K562 (cell line): ENCODE data around the gene ZBTB22. TPM values are rescaled to one million over a fixed set of nuclear protein-coding genes. Genes with fewer than 3 reads are reported as not detected.
A peak's percentile ranks its signal among the peaks of the same experiment; 100 is the strongest.

Experiments used
- ARID2 ChIP-seq: fragments of 450-650 bp; IDR thresholded peaks from 2 replicates; pipeline ENCODE4 v1.6.1; 2017; ENCODE audit warnings: antibody characterized with exemption, mild to moderate bottlenecking
- ARID3B ChIP-seq: fragments of 250-450 bp; sonication (Bioruptor Pico); IDR thresholded peaks from 2 replicates; pipeline ENCODE4 v1.4.0; 2020; ENCODE audit warnings: borderline replicate concordance
- CREB1 ChIP-seq, 2 experiments: sonication (generic) in 1 of 2; formaldehyde crosslinking in 1 of 2; IDR thresholded peaks; 2 replicates each; pipeline versions ENCODE4 v1.6.1 to v1.8.0; 2012 to 2022; ENCODE audit warnings: inconsistent platforms in 1 of 2, mild to moderate bottlenecking in 1 of 2, missing genetic modification reagents in 1 of 2, moderate library complexity in 1 of 2
- DIDO1 ChIP-seq: fragments of 450-650 bp; IDR thresholded peaks from 2 replicates; pipeline ENCODE4 v1.6.1; 2016; ENCODE audit warnings: low read depth, missing biosample characterization, missing genetic modification characterization
- FOXP4 ChIP-seq: sonication (generic); formaldehyde crosslinking; IDR thresholded peaks from 2 replicates; pipeline ENCODE4 v1.8.0; 2022; ENCODE audit warnings: mild to moderate bottlenecking, missing genetic modification reagents, borderline replicate concordance
- HOXB6 ChIP-seq: fragments of 250-450 bp; sonication (Bioruptor Pico); IDR thresholded peaks from 2 replicates; pipeline ENCODE4 v1.5.1; 2022; ENCODE audit warnings: mild to moderate bottlenecking, borderline replicate concordance
- RNF2 ChIP-seq: sonication (generic); IDR thresholded peaks from 2 replicates; pipeline ENCODE4 v1.6.1; 2016
- SMAD4 ChIP-seq: fragments of 250-450 bp; sonication (Bioruptor Pico); conservative IDR thresholded peaks from 2 replicates; pipeline ENCODE4 v1.8.0; 2021; ENCODE audit warnings: inconsistent platforms, mild to moderate bottlenecking, moderate library complexity
- polyA plus RNA-seq, 8 experiments: library from polyadenylated mRNA; depleted of rRNA in 4 of 8; stranded (reverse) in 5 of 8; unstranded in 3 of 8; fragments of >200 nt; fragmentation: Nextera tagmentation in 2 of 8; fragmentation: Illumina TruSeq in 1 of 8; extraction: Ambion mirVana in 2 of 8; extraction: Trizol in 1 of 8; gene quantifications; 2 replicates each; pipeline versions ENCODE4 v1.2.1 to v1.2.3, GENCODE V29; 2011 to 2014; ENCODE audit warnings: inconsistent platforms in 1 of 8, missing spikeins in 1 of 8
- total RNA-seq, 7 experiments: library from RNA; depleted of rRNA in 6 of 7; stranded (reverse); fragments of >200 nt in 6 of 7; fragmentation: Illumina TruSeq in 2 of 7; extraction: Trizol in 2 of 7; gene quantifications; 2 replicates each; pipeline versions ENCODE4 v1.2.1 to v1.2.3, GENCODE V29; 2011 to 2021; ENCODE audit warnings: low replicate concordance in 1 of 7

ZBTB22 gene
- total and polyA plus RNA-seq, 9 of the 15 experiments (the other 6 are each of a cell fraction or from before 2014, with no cell fraction given) = 0.21 to 11.9 (median 7.1) TPM

GRCh38 chr6:33299237-33299944, 18.2 kb downstream of the ZBTB22 start (continued):
- TF ChIP-seq HOXB6 (peak; percentile 8; the same call in 1 of the 2 replicates), FOXP4 (CRISPR knock-in tag) (no peak), SMAD4 (peak; percentile 78), CREB1 (IDR thresholded peaks at IDR 0.05) (peak; percentile 51), CREB1 (CRISPR knock-in tag; IDR thresholded peaks at IDR 0.05) (peak; percentile 67), DIDO1 (tag) (no peak), ARID2 (peak; percentile 35; the same call in 1 of the 2 replicates), ARID3B (peak; percentile 76; the same call in 1 of the 2 replicates), RNF2 (peak; percentile 63)
